Vagina (tissue), 2 donors: Measurements from ENCODE around the gene AOX1.

ENCODE experiments used
- CTCF ChIP-seq, 3 experiments: fragments of 450-650 bp in 2 of 3; fragments of 200-600 bp in 1 of 3; sonication (generic) in 1 of 3; IDR thresholded peaks; one replicate each; pipeline ENCODE4 v1.5.1; 2017 to 2019; ENCODE audit warnings: antibody characterized with exemption in 3 of 3, mild to moderate bottlenecking in 2 of 3, moderate library complexity in 2 of 3
- POLR2A ChIP-seq, 2 donors: fragments of 450-650 bp; IDR thresholded peaks; one replicate each; pipeline ENCODE4 v1.6.1; 2017; ENCODE audit warnings: antibody characterized with exemption in 2 of 2, mild to moderate bottlenecking in 2 of 2, moderate library complexity in 2 of 2
- POLR2AphosphoS5 ChIP-seq, 2 donors: sonication (generic); formaldehyde crosslinking; IDR thresholded peaks; one replicate each; pipeline ENCODE4 v1.9.0; 2017; ENCODE audit warnings: antibody characterized with exemption in 2 of 2, mild to moderate bottlenecking in 2 of 2, low read depth in 1 of 2; ENCODE audit not compliant: insufficient read depth in 1 of 2

DNA sequence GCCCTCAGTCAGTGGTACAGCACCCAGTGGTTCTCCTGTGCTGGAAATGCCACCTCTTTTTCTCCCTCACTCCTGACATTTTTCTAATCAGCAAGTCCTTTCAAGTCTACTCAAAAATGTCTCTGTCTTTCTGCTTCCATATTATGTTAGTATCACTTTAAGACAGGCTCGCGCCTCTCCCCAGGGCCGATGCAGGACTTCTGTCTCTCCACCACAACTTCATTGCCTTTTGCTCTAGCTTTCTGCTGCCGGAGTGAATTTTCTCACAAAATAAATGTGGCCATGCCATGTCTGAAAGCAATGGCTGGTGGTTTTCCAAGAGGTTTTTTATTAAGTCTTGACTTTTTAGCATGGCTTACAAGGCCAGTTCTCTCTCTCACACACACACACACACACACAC, 73.6 kb downstream of the AOX1 start:
- TF ChIP-seq CTCF (IDR thresholded peaks at IDR 0.05) (no peak), POLR2A (IDR thresholded peaks at IDR 0.05) (no peak), POLR2AphosphoS5 (IDR thresholded peaks at IDR 0.05; ENCODE audit: insufficient read depth in 1 of 2, low read depth in 1 of 2) (no peak)
